Superior temporal gyrus (tissue), 1 donor: Measurements from ENCODE around the gene PICK1.
A peak's percentile ranks its signal among the peaks of the same experiment; 100 is the strongest.
"Not testable (repeated sequence)": the region's sequence is repeated elsewhere in the genome, so short reads cannot be mapped to it uniquely, and the experiment has no call there.

Experiments
- DNase-seq: peaks from one replicate; pipeline ENCODE4 v3.0.0-alpha.2; 2016; ENCODE audit errors: extremely low spot score

The PICK1 gene

DNA sequence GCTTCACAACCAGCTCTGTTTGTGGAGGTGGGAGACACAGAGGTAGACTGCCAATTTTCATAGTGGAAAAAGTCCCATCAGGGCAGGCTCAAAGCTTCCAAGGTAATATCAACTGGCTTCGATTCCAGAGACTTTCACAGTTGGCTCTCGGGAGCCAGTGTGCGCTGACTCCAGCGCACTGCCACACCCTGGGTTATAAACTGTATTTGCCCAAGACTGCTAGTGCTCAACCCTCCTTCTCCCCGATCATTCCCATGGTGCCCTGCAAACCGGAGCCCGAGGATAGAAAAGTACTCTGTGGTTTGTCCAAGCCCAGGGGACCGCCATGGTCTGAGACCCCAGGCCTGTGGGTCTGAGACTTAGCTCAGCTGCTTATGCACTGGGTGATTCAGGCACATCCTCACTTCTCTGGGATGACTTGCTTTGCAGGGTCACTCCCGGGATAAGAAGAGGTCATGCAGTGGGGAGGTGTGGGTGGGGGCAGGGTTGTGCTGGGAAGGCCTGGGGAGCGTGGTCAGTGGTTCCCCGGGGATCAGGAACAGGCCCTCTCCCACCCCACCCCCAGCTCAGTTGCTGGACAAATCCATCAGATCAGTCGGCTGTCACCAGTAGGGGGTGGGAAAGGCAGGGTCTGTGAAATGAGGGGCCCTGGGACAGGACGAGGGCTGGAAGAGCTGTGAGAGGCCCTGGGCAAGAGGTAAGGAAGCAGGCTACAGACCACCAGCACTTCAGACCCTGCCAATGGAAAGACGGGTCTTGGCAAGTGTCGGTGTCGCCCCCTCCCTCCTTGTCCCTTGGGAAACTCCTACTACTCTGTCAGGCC is 26.7 kb upstream of the PICK1 start:
- no peak for DNase-seq

GRCh38 chr22:38031491-38031890 is 25.7 kb upstream of the PICK1 start:
- no peak for DNase-seq

- DNase-seq, result no peak
Observed at GRCh38 chr22:38032681-38033521, 24.3 kb upstream of the PICK1 start.

DNA sequence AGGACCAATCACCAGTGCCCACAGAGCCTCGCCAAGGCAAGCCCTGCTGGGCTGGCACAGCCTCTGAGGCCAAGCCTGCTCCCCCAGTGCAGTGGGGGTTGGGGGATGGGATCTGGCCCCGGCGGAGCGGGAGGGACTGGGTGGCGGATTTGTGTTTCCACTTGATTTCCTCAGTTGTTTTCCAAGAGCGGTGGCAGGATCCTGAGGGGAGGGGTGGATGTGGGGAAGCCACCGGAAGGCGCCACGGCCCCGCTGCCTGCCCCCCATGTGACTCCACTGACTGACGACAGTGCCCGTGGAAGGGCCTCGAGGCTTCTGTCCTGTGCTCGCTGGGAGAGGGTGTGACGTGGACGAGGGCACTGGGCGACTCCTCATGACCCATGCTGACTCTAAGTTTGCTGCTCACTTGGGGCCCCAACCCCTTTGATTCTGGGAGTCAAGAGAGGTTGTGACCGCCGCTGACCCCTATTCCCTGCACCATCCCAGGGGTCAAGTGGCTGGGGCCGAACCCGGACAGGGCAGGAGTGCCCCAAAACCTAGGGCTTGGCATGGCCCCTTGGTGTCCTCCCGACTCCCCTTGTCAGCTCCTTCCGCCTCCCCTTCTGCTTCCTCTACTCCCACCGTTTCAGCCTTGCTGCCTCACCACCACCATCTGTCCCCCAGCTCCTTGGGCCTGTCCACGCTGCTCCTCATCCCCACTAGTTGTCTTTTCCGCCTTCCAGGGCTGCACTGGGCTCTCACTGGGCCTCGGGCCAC is 23.5 kb upstream of the PICK1 start:
- DNase-seq, result peak; percentile 89

DNA sequence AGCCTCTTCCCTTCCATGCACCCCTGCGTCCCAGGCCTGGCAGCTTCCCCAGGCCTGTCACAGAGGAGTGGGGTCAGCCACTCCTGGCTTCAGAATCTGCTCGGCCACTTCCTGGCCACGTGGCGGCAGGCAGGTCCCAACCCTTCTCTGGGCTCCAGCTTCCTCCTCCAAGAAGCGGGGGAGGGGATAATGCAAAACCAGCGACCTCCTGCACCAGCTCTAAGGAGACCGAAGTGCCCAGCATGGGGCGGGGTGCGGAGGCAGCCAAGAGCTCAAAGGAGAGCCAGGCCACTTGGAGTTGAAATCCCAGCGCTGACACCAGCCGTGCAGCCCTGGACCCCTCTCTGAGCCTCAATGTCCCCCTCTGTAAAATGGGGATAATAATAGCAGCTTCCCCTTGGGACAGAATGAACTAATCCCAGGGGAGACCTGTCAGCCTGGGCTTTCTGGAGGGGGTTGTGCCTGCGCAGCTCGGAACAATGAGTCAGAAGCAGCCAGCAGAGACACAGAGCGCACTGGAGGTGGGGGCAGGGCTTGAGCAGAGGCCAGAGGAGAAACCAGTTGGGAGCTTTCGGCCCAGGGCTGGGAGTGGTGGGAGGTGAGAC is 22.8 kb upstream of the PICK1 start:
- peak; percentile 88 for DNase-seq

- DNase-seq, result no peak
Observed at GRCh38 chr22:38034884-38035529, 22.2 kb upstream of the PICK1 start.

DNA sequence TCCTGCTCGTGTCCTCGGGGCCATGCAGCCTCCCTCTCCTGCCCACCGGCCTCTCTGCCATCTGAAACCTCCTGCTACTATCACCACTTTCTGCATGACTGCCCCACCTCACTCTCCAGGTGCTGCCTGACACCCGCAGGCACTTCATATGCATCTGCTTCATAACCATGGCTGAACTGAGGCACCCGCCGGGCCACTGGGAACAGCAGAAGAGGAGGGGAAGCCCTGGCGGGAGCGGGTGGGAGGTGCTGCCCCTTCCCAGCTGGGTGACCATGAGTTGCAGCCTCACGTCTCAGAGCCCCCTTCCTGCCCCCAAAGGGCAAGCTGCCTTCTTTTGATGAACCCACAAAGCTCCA is 21.7 kb upstream of the PICK1 start:
- DNase-seq, result no peak

- DNase-seq, result no peak
Observed at GRCh38 chr22:38036392-38037062, 20.7 kb upstream of the PICK1 start.

GRCh38 chr22:38037367-38038150 is 19.6 kb upstream of the PICK1 start:
- not testable (repeated sequence) for DNase-seq

DNA sequence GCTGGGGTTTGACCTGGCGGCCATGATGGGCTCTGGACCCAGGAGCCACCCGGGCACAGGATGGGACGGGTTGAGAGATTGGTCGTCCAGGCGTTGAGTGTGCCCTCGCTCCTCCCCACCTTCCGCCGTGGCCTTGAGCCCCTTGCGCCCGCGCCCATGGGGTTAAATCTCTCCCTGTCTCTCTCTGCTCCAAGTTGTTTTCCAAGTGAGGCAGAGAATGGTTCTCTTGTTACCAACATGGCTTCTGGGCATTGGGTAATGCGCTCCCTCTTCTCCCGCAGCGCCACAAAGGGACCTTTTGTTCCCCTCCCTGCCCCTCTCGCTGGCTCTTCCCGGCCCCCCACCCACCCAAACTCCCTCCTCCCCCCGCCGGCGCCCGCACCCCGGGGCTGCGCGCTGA is 18.8 kb upstream of the PICK1 start:
- peak; percentile 92 for DNase-seq

GRCh38 chr22:38038890-38039812 is 18.1 kb upstream of the PICK1 start:
- DNase-seq, result no peak

DNA sequence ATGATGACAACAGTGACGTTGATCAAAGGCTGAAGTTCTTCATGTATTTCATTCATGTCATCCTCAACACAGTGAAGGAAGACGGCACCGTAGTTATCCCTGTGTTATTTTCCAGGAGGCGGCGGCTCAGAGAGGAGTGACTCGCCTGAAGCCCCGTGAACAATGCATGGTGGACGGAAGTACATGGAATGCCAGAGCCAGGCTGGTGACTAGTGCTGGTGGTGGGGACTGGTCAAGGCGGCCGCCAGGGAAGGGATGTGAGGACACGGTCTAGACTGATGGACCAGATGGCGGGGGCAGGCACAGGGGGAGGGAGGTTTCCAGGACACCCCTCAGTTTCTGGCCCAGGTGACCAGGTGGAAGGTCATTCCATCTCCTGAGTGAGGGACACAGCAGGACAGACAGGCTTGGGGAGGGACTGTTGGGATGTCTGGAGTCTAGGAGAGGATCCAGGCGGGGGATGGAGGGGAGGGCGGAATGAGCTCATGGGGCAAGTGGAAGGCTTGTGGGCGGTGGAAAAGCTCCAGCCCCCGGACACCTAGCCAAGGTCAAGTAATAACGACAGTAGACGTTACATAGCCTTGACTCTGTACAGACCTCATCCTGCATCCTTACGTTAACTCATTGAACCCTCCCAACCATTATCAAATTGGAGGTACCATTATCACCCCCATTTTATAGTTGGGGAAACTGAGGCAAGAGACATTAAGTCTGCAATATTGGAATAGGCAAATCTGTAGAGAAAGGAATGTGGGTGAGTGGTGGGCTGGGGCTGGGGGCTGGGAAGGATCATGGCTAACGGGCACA is 16.0 kb upstream of the PICK1 start:
- DNase-seq, result no peak

DNA sequence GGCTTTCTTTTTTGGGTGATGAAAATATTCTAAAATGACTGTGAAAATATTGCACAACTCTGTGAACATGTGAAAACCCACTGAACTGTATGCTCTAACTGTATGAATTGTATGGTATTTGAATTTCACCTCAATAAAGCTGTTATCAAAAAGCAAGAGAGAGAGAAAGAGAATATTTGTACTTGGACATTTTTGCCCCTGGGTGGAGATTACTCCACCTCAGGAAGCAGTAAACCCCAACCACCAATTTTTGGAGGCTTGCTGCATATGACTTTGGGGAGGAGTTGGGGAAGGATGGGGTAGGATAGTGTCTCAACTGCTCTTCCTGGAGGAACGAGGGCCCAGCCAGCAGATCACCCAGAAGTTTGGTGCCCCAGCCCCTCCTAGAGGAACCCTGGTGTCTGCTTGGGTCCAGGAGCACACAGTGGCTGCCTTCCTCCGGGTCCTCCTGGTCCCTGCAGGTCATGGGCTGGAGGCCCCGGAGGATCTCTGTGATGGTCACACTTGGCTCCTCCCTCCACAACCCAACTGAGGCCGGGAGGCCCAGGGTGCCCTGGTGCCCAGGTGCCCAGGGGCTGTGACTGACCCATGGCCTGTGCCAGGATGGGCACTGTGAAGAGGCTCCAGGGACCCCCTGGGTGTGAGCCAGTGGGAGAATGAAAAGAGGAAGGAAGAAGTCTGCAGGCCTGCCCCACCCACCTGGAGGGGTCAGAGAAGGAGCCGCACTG is 15.3 kb upstream of the PICK1 start:
- no peak for DNase-seq

DNA sequence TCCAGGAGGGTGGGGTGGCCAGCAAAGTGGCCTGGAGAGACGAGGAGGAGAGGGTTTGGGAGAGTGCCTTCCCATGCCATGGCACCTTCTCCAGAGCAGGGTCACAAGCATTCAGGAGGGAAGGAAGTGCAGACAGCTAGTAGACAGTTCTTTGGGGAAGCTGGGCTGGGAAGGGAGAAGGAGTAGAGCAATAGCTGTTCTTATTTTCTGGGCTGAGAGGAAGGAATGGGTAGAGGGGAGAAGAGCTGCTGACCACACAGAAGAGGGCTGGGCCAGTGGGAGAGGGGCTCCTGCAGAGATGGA is 14.8 kb upstream of the PICK1 start:
- DNase-seq, result no peak

- no peak for DNase-seq
Observed at GRCh38 chr22:38043151-38044039, 13.8 kb upstream of the PICK1 start.

- no peak for DNase-seq
Observed at GRCh38 chr22:38046070-38046748, 11.0 kb upstream of the PICK1 start.
